Endothelial cell (in vitro differentiated cells): Measurements from ENCODE around the gene AP4E1. TPM values are rescaled to one million over a fixed set of nuclear protein-coding genes. Genes with fewer than 3 reads are reported as not detected.
"Not testable (repeated sequence)": the region's sequence is repeated elsewhere in the genome, so short reads cannot be mapped to it uniquely, and the experiment has no call there.

Source experiments
- DNase-seq: peaks from one replicate; pipeline ENCODE4 v3.0.0; 2021; ENCODE audit warnings: low spot score
- H3K27ac Mint-ChIP-seq: one replicate; pipeline ENCODE4 v1.8.0; 2021; ENCODE audit warnings: mixed read lengths, inconsistent platforms; ENCODE audit not compliant: unreplicated experiment
- H3K27me3 Mint-ChIP-seq: one replicate; pipeline ENCODE4 v1.8.0; 2021; ENCODE audit warnings: mild to moderate bottlenecking, moderate library complexity, mixed read lengths, inconsistent platforms; ENCODE audit not compliant: unreplicated experiment
- H3K36me3 Mint-ChIP-seq: one replicate; pipeline ENCODE4 v1.8.0; 2021; ENCODE audit warnings: mild to moderate bottlenecking, low read depth, mixed read lengths, inconsistent platforms; ENCODE audit not compliant: unreplicated experiment
- H3K4me1 Mint-ChIP-seq: one replicate; pipeline ENCODE4 v1.8.0; 2021; ENCODE audit warnings: mild to moderate bottlenecking, mixed read lengths, inconsistent platforms; ENCODE audit not compliant: unreplicated experiment
- H3K4me3 Mint-ChIP-seq: one replicate; pipeline ENCODE4 v1.8.0; 2021; ENCODE audit warnings: mild to moderate bottlenecking, mixed read lengths, inconsistent platforms; ENCODE audit not compliant: unreplicated experiment
- H3K9me3 Mint-ChIP-seq: one replicate; pipeline ENCODE4 v1.8.0; 2021; ENCODE audit warnings: mixed read lengths, inconsistent platforms; ENCODE audit not compliant: unreplicated experiment
- CTCF ChIP-seq: fragments of 200-600 bp; sonication (generic); IDR thresholded peaks from one replicate; pipeline ENCODE4 v1.5.0; 2021; ENCODE audit warnings: antibody characterized with exemption; ENCODE audit not compliant: unreplicated experiment
- total RNA-seq: library from RNA; stranded (reverse); fragmentation: NEBNext Ultra II Directional; extraction: Animal tissue kit (Norgen Biotek cat#: 25700); gene quantifications from one replicate; pipeline ENCODE4 v1.2.1, GENCODE V29; 2021; ENCODE audit not compliant: unreplicated experiment

Gene AP4E1
- total RNA-seq, 1 donor from 2014 or later, result 7.4 TPM

DNA sequence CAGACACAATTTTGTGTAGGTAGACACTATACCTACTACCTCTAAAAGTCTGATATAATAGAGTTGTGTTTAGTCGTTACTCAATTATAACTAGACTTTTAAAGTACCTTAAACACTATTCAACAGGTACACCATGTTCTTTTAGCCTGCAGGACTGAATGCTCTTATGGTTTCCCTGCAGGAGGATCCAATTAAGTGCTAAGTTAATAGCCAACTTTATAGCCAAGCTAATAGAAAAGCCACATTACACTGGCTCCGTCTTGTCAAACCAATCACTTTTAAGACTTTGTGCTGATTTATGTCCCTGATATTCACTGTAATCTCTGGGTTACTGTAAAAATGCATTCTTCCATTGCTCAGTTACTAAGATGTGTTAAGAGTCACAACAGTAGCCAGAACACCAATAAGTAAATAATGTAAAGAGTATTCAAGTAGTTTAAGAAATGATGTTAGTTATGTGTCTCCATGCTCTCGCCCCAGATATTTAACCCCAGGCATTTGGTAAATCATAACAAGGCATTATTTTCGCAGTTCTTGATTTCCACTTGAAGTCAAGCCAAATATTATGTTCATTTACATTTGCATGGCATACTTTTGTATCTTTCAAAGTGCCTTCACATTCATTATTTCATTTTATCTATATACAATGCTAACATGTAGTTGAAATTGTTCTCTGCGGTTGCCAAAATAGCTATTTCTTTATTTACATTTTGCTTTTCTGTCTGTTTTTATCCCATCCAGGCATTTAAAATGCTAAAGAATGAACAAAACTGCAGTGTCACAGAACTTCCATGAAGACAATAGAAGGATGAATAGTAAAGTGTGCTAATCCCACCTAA, 42.7 kb upstream of the AP4E1 start:
- TF ChIP-seq CTCF, result no peak
- no peaks in the 10 kb centered on the region for H3K27me3 Mint-ChIP-seq
- no peaks in the 10 kb centered on the region for H3K9me3 Mint-ChIP-seq
- no peak overlapping the region for H3K27ac Mint-ChIP-seq
- no peak for DNase-seq
- no peak overlapping the region for H3K4me3 Mint-ChIP-seq
- H3K4me1 Mint-ChIP-seq, result peaks cover 5% of the 10 kb centered on the region
- H3K36me3 Mint-ChIP-seq, result no peaks in the 10 kb centered on the region

GRCh38 chr15:50871832-50872231, 36.7 kb upstream of the AP4E1 start:
- no peak overlapping the region for H3K4me3 Mint-ChIP-seq
- TF ChIP-seq CTCF, result no peak
- no peaks in the 10 kb centered on the region for H3K9me3 Mint-ChIP-seq
- H3K36me3 Mint-ChIP-seq, result no peaks in the 10 kb centered on the region
- H3K27ac Mint-ChIP-seq, result no peak overlapping the region
- no peaks in the 10 kb centered on the region for H3K27me3 Mint-ChIP-seq
- DNase-seq, result no peak
- H3K4me1 Mint-ChIP-seq, result peaks cover 10% of the 10 kb centered on the region

GRCh38 chr15:50872832-50873426, 35.6 kb upstream of the AP4E1 start:
- H3K27ac Mint-ChIP-seq, result no peak overlapping the region
- no peak overlapping the region for H3K4me3 Mint-ChIP-seq
- H3K9me3 Mint-ChIP-seq, result no peaks in the 10 kb centered on the region
- no peaks in the 10 kb centered on the region for H3K27me3 Mint-ChIP-seq
- no peaks in the 10 kb centered on the region for H3K36me3 Mint-ChIP-seq
- TF ChIP-seq CTCF, result no peak
- DNase-seq, result no peak
- H3K4me1 Mint-ChIP-seq, result peaks cover 4% of the 10 kb centered on the region

DNA sequence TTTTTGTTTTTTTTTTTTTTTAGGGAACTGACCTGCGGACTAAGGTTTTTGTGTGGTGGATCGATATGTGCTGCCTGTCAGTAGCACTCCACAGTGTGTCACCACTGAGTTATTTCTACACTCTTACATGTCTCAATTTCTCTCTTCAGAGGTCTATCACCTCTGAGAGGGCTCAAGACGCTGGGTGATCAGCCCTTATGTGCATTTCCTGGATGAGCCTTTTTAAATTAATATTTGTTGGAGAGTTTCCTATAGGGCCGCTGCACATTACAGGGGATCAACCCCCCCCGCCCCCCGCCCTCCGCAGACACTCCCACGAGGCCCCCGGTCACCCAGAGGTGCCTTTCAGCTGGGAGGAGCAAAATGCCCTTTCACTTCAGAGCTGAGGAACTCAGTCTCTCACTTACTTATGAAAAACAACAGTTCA, 34.5 kb upstream of the AP4E1 start:
- H3K27ac Mint-ChIP-seq, result no peak overlapping the region
- no peak for DNase-seq
- no peaks in the 10 kb centered on the region for H3K9me3 Mint-ChIP-seq
- H3K36me3 Mint-ChIP-seq, result no peaks in the 10 kb centered on the region
- H3K4me1 Mint-ChIP-seq, result peaks cover 4% of the 10 kb centered on the region
- no peak overlapping the region for H3K4me3 Mint-ChIP-seq
- H3K27me3 Mint-ChIP-seq, result no peaks in the 10 kb centered on the region
- TF ChIP-seq CTCF, result no peak

DNA sequence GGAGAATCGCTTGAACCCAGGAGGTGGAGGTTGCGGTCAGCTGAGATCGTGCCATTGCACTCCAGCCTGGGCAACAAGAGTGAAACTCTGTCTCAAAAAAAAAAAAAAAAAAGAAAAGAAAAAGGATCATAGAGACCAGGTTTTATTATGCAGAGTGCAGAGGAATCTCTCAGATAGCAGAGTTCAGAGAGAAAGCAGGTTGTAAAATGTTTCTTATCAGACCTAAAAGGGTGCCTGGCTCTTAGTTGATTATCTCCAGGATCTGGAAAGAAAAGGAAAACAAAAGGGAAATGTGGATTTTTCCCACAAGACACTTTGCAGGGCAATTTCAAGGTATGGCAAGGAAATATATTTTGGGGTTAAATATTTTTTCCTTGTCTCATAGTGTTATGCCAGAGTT, 33.2 kb upstream of the AP4E1 start:
- H3K9me3 Mint-ChIP-seq, H3K4me1 Mint-ChIP-seq, H3K36me3 Mint-ChIP-seq, H3K4me3 Mint-ChIP-seq, DNase-seq, H3K27ac Mint-ChIP-seq, H3K27me3 Mint-ChIP-seq: not testable (repeated sequence)
